HepG2 (cell line): Measurements from ENCODE around the gene ZFAND2A. TPM values are rescaled to one million over a fixed set of nuclear protein-coding genes. Genes with fewer than 3 reads are reported as not detected.

Experiments
- ATAC-seq: fragments of 200-7000 bp; cut with Tn5 transposase; 3 replicates; pipeline ENCODE4 v1.9.1; 2020; ENCODE audit warnings: mild to moderate bottlenecking, moderate library complexity
- BruUV-seq: library from RNA; stranded (reverse); fragments of 400-500 nt; replicated peaks from 2 replicates; lab custom pipeline; 2021; lab: Mats Ljungman, UMichigan
- CTCF ChIA-PET: fragments of 300-600 bp; formaldehyde crosslinking; extraction: SDS; loops from one replicate; lab custom pipeline; 2021; ENCODE audit warnings: low total read pairs, inconsistent platforms, low intra/inter-chr PET ratio; lab: Yijun Ruan, JAX
- POLR2A ChIA-PET: fragments of 350-600 bp; sonication (Branson Sonifier 250); formaldehyde crosslinking; loops from one replicate; lab custom pipeline; 2020; ENCODE audit warnings: antibody characterized with exemption, inconsistent platforms; lab: Yijun Ruan, JAX
- DNase-seq: peaks from one replicate; pipeline ENCODE4 v3.0.0-alpha.2; 2015; ENCODE audit warnings: low spot score
- FAIRE-seq: peaks from 3 replicates; lab custom pipeline; 2011; peaks lifted over from hg19 to GRCh38; lab: Jason Lieb, UNC
- H2AFZ ChIP-seq: one replicate; pipeline ENCODE4 v1.6.1; 2011; ENCODE audit warnings: low read length, inconsistent platforms
- H3K27ac ChIP-seq: fragments of 300-600 bp; 3 replicates; pipeline ENCODE4 v1.8.0; 2011; ENCODE audit warnings: mixed run types, mild to moderate bottlenecking, mixed read lengths, low read length, inconsistent platforms; ENCODE audit not compliant: insufficient read depth; ENCODE audit errors: extremely low read length
- H3K27me3 ChIP-seq, 2 experiments: fragments of 200-600 bp in 1 of 2; 2 replicates in 1 of 2; 3 replicates in 1 of 2; pipeline versions ENCODE4 v1.6.0 to v1.8.0; 2011; ENCODE audit warnings: low read length in 2 of 2, mild to moderate bottlenecking in 2 of 2, moderate library complexity in 2 of 2, inconsistent platforms in 1 of 2; ENCODE audit not compliant: insufficient read depth in 2 of 2, control insufficient read depth in 1 of 2
- H3K36me3 ChIP-seq, 2 experiments: fragments of 200-600 bp in 1 of 2; replicated peaks in 1 of 2; 2 replicates in 1 of 2; 3 replicates in 1 of 2; pipeline versions ENCODE4 v1.5.1 to v1.8.0; 2011; ENCODE audit warnings: low read length in 2 of 2, inconsistent platforms in 1 of 2; ENCODE audit not compliant: insufficient read depth in 2 of 2, control insufficient read depth in 1 of 2
- H3K4me1 ChIP-seq: 2 replicates; pipeline ENCODE4 v1.5.1; 2012; ENCODE audit warnings: low read length, inconsistent platforms; ENCODE audit not compliant: insufficient read depth
- H3K4me2 ChIP-seq: 2 replicates; pipeline ENCODE4 v1.6.0; 2011; ENCODE audit warnings: low read depth, low read length, inconsistent platforms
- H3K4me3 ChIP-seq, 3 experiments: fragments of 200-600 bp in 1 of 3; sonication (generic), shearing (Covaris generic) in 1 of 3; replicated peaks in 1 of 3; 2 replicates each; pipeline ENCODE4 v1.5.1; 2011 to 2016; ENCODE audit warnings: low read length in 3 of 3, inconsistent platforms in 2 of 3, low read depth in 2 of 3, mild to moderate bottlenecking in 2 of 3, control low read depth in 1 of 3, mixed read lengths in 1 of 3; ENCODE audit not compliant: insufficient read depth in 1 of 3
- H3K79me2 ChIP-seq: one replicate; pipeline ENCODE4 v1.6.1; 2011; ENCODE audit warnings: low read length, inconsistent platforms; ENCODE audit not compliant: insufficient read depth
- H3K9ac ChIP-seq: 2 replicates; pipeline ENCODE4 v1.6.0; 2011; ENCODE audit warnings: mild to moderate bottlenecking, low read depth, low read length, inconsistent platforms; ENCODE audit not compliant: insufficient read depth
- H3K9me3 ChIP-seq: 2 replicates; pipeline ENCODE4 v1.5.1; 2012; ENCODE audit warnings: mild to moderate bottlenecking, low read length
- H4K20me1 ChIP-seq: 2 replicates; pipeline ENCODE4 v1.6.0; 2011; ENCODE audit warnings: inconsistent platforms, mild to moderate bottlenecking, low read length, moderate library complexity; ENCODE audit not compliant: insufficient read depth
- ATRX ChIP-seq: sonication (generic); formaldehyde crosslinking; IDR thresholded peaks from 2 replicates; pipeline ENCODE4 v1.4.0; 2020; ENCODE audit warnings: missing genetic modification reagents, borderline replicate concordance
- GRHL1 ChIP-seq: sonication (generic); formaldehyde crosslinking; conservative IDR thresholded peaks from 2 replicates; pipeline ENCODE4 v1.8.0; 2022; ENCODE audit warnings: missing genetic modification reagents
- IRF9 ChIP-seq: sonication (generic); formaldehyde crosslinking; IDR thresholded peaks from 2 replicates; pipeline ENCODE4 v1.8.0; 2022; ENCODE audit warnings: missing genetic modification reagents, mild to moderate bottlenecking, borderline replicate concordance
- NR1H2 ChIP-seq: sonication (generic); formaldehyde crosslinking; IDR thresholded peaks from 2 replicates; pipeline ENCODE4 v1.8.1; 2022; ENCODE audit warnings: low read depth, missing genetic modification reagents, borderline replicate concordance
- TBP ChIP-seq: sonication (generic); formaldehyde crosslinking; IDR thresholded peaks from 2 replicates; pipeline ENCODE4 v1.5.0; 2020; ENCODE audit warnings: missing genetic modification reagents
- THYN1 ChIP-seq: sonication (generic); formaldehyde crosslinking; IDR thresholded peaks from 2 replicates; pipeline ENCODE4 v1.8.1; 2023; ENCODE audit warnings: low read depth, mild to moderate bottlenecking, moderate library complexity, missing genetic modification reagents, borderline replicate concordance
- ZNF331 ChIP-seq: sonication (generic); formaldehyde crosslinking; IDR thresholded peaks from 2 replicates; pipeline ENCODE4 v1.4.0; 2020; ENCODE audit warnings: missing genetic modification reagents
- WGBS: methylation state at CpG from one replicate; pipeline ENCODE4 v1.1.6; 2017; ENCODE audit warnings: low lambda C conversion rate; 5-methylcytosine and 5-hydroxymethylcytosine counted together
- in situ Hi-C: cut with HindIII; loops from 2 replicates; pipeline ENCODE4 v1.10.0; 2017; ENCODE audit warnings: low pct_unique_long_range_greater_than_20kb; ENCODE audit not compliant: extremely low pct_ligation_motif_present
- intact Hi-C: fragments of 100-400 bp; cut with micrococcal nuclease; formaldehyde crosslinking; loops from one replicate; pipeline ENCODE4 v1.10.0; 2022; ENCODE audit not compliant: unreplicated experiment
- polyA plus RNA-seq, 8 experiments: library from polyadenylated mRNA; depleted of rRNA in 3 of 8; stranded (reverse) in 7 of 8; unstranded in 1 of 8; fragments of >200 nt; fragmentation: Illumina TruSeq in 4 of 8; extraction: Trizol in 4 of 8; gene quantifications; 2 replicates each; pipeline versions ENCODE4 v1.2.1 to v1.2.3, GENCODE V29; 2011 to 2016; ENCODE audit warnings: low read depth in 4 of 8, missing spikeins in 1 of 8, mixed read lengths in 1 of 8; ENCODE audit not compliant: insufficient read depth in 1 of 8
- total RNA-seq, 5 experiments: library from RNA; depleted of rRNA; stranded (reverse); fragments of >200 nt; fragmentation: Illumina TruSeq; extraction: Trizol; gene quantifications; 2 replicates each; pipeline ENCODE4 v1.2.3, GENCODE V29; 2016; ENCODE audit warnings: low read depth in 1 of 5

Gene ZFAND2A
- total and polyA plus RNA-seq, 2 of the 13 experiments (the other 11 are each of a cell fraction or from before 2014, with no cell fraction given) = 140 to 153 TPM

- no peak overlapping the region for H3K4me3 ChIP-seq
- no peaks in the 10 kb centered on the region; a peak in 1 of 5 replicates for H3K27me3 ChIP-seq
- FAIRE-seq = no peak
- ATAC-seq = no peak
- H3K4me2 ChIP-seq = no peak overlapping the region
- no peaks in the 10 kb centered on the region for H4K20me1 ChIP-seq
- H2AFZ ChIP-seq = no peak overlapping the region
- peaks cover 3 to 17% of the 10 kb centered on the region in 2 experiments; a peak in 4 of 5 replicates for H3K36me3 ChIP-seq
- intact Hi-C loops = no loop called here
- CTCF ChIA-PET = no interaction called here
- no TSS peak for BruUV-seq
- H3K9me3 ChIP-seq = no peaks in the 10 kb centered on the region
- no peak overlapping the region for H3K9ac ChIP-seq
- in situ Hi-C loops = loop anchor here (5.0 kb wide), 1 partner anchor 76 kb away; the partner anchor contains the start of gene GPER1
- no peak for DNase-seq
- no peak for TF ChIP-seq GRHL1 (CRISPR knock-in tag)
- TF ChIP-seq THYN1 (CRISPR knock-in tag) = no peak
- TF ChIP-seq IRF9 (CRISPR knock-in tag) = no peak
- TF ChIP-seq ATRX (CRISPR knock-in tag) = no peak
- TF ChIP-seq ZNF331 (CRISPR knock-in tag) = no peak
- TF ChIP-seq NR1H2 = no peak
- TF ChIP-seq TBP (CRISPR knock-in tag) = no peak
- POLR2A ChIA-PET = no interaction called here
- peaks cover 30% of the 10 kb centered on the region for H3K4me1 ChIP-seq
- H3K79me2 ChIP-seq = peaks cover 38% of the 10 kb centered on the region
- no peak overlapping the region for H3K27ac ChIP-seq
- 98% methylated on average over 12 of the region's 12 CpGs for WGBS
Measured at GRCh38 chr7:1163121-1163520, 3.1 kb upstream of the ZFAND2A start.
